GM23338 (cell line): ENCODE results near the gene NLGN1. TPM values are rescaled to one million over a fixed set of nuclear protein-coding genes. Genes with fewer than 3 reads are reported as not detected.

Experiments used
- ATAC-seq: fragments of 200-7000 bp; cut with Tn5 transposase; 3 replicates; pipeline ENCODE4 v1.9.1; 2020
- DNase-seq: peaks from one replicate; pipeline ENCODE4 v3.0.0-alpha.2; 2015; ENCODE audit warnings: low spot score
- H2AFZ ChIP-seq: fragments of 200-600 bp; sonication (generic); 2 replicates; pipeline ENCODE4 v1.8.0; 2016; ENCODE audit warnings: antibody characterized with exemption, mild to moderate bottlenecking, moderate library complexity
- H3F3A ChIP-seq: fragments of 200-600 bp; sonication (generic); replicated peaks from 2 replicates; pipeline ENCODE4 v1.8.0; 2017; ENCODE audit warnings: antibody characterized with exemption, mixed run types, low read depth
- H3K27ac ChIP-seq: fragments of 200-600 bp; sonication (generic); 2 replicates; pipeline ENCODE4 v1.6.1; 2016; ENCODE audit warnings: low read depth
- H3K27me3 ChIP-seq: fragments of 200-600 bp; sonication (generic); 2 replicates; pipeline ENCODE4 v1.8.0; 2016; ENCODE audit warnings: mild to moderate bottlenecking, mixed run types, moderate library complexity; ENCODE audit not compliant: insufficient read depth
- H3K36me3 ChIP-seq: fragments of 200-600 bp; sonication (generic); 2 replicates; pipeline ENCODE4 v1.8.0; 2016; ENCODE audit warnings: mild to moderate bottlenecking; ENCODE audit not compliant: insufficient read depth
- H3K4me1 ChIP-seq: fragments of 200-600 bp; sonication (generic); 2 replicates; pipeline ENCODE4 v1.8.0; 2016; ENCODE audit warnings: mild to moderate bottlenecking, moderate library complexity; ENCODE audit not compliant: insufficient read depth
- H3K4me2 ChIP-seq: fragments of 200-600 bp; sonication (generic); 2 replicates; pipeline ENCODE4 v1.7.1; 2017; ENCODE audit warnings: mixed run types
- H3K4me3 ChIP-seq: fragments of 200-600 bp; sonication (generic); 2 replicates; pipeline ENCODE4 v1.6.1; 2016; ENCODE audit warnings: mixed run types
- H3K79me2 ChIP-seq: fragments of 200-600 bp; sonication (generic); replicated peaks from 2 replicates; pipeline ENCODE4 v1.8.0; 2017; ENCODE audit warnings: mild to moderate bottlenecking; ENCODE audit not compliant: insufficient read depth
- H3K9me2 ChIP-seq: fragments of 200-600 bp; sonication (generic); 2 replicates; pipeline ENCODE4 v1.8.0; 2017; ENCODE audit not compliant: insufficient read depth
- H4K20me1 ChIP-seq: fragments of 200-600 bp; sonication (generic); replicated peaks from 2 replicates; pipeline ENCODE4 v1.8.0; 2017; ENCODE audit warnings: mild to moderate bottlenecking; ENCODE audit not compliant: insufficient read depth
- H3K27ac Mint-ChIP-seq: 2 replicates; pipeline ENCODE4 v1.8.0; 2020; ENCODE audit warnings: inconsistent platforms, mild to moderate bottlenecking, moderate library complexity, mixed read lengths
- H3K27me3 Mint-ChIP-seq: 3 replicates; pipeline ENCODE4 v1.8.0; 2022; ENCODE audit warnings: low read depth, mild to moderate bottlenecking, moderate library complexity, mixed read lengths, inconsistent platforms; ENCODE audit not compliant: insufficient read depth, poor library complexity
- H3K36me3 Mint-ChIP-seq: 3 replicates; pipeline ENCODE4 v1.8.0; 2021; ENCODE audit warnings: low read depth, mild to moderate bottlenecking, inconsistent platforms, moderate library complexity, mixed read lengths
- H3K4me1 Mint-ChIP-seq: 3 replicates; pipeline ENCODE4 v1.8.0; 2020; ENCODE audit warnings: mild to moderate bottlenecking, inconsistent platforms, mixed read lengths
- H3K4me3 Mint-ChIP-seq: 3 replicates; pipeline ENCODE4 v1.8.0; 2021; ENCODE audit warnings: moderate library complexity, mild to moderate bottlenecking, inconsistent platforms, mixed read lengths
- H3K9me3 Mint-ChIP-seq: 3 replicates; pipeline ENCODE4 v1.8.0; 2020; ENCODE audit warnings: moderate library complexity, mild to moderate bottlenecking, inconsistent platforms, mixed read lengths
- CREB1 ChIP-seq: fragments of 250-450 bp; sonication (Bioruptor Pico); IDR thresholded peaks from 2 replicates; pipeline ENCODE4 v1.5.0; 2020; ENCODE audit warnings: low read depth, mild to moderate bottlenecking, moderate library complexity
- EZH2 ChIP-seq: fragments of 200-600 bp; sonication (generic); IDR thresholded peaks from one replicate; pipeline ENCODE4 v1.8.0; 2017; ENCODE audit warnings: antibody characterized with exemption, mild to moderate bottlenecking, low read depth; ENCODE audit not compliant: unreplicated experiment
- EZH2phosphoT487 ChIP-seq: fragments of 200-600 bp; sonication (generic); IDR thresholded peaks from one replicate; pipeline ENCODE4 v1.8.1; 2018; ENCODE audit warnings: antibody characterized with exemption; ENCODE audit not compliant: unreplicated experiment
- JUNB ChIP-seq: IDR thresholded peaks from one replicate; pipeline ENCODE4 v1.6.1; 2016; ENCODE audit warnings: antibody characterized with exemption; ENCODE audit not compliant: unreplicated experiment
- NANOG ChIP-seq: IDR thresholded peaks from 2 replicates; pipeline ENCODE4 v1.6.1; 2016; ENCODE audit warnings: antibody characterized with exemption, borderline replicate concordance
- POLR2AphosphoS5 ChIP-seq: IDR thresholded peaks from 2 replicates; pipeline ENCODE4 v1.6.1; 2016; ENCODE audit warnings: antibody characterized with exemption, low read depth
- STAT1 ChIP-seq: IDR thresholded peaks from one replicate; pipeline ENCODE4 v1.6.1; 2016; ENCODE audit warnings: antibody characterized with exemption; ENCODE audit not compliant: unreplicated experiment
- ZNF331 ChIP-seq: fragments of 250-450 bp; sonication (Bioruptor Pico); IDR thresholded peaks from 2 replicates; pipeline ENCODE4 v1.5.0; 2020; ENCODE audit warnings: low read depth, mild to moderate bottlenecking, moderate library complexity
- polyA plus RNA-seq: library from polyadenylated mRNA; unstranded; fragments of >200 nt; fragmentation: Nextera tagmentation; extraction: Ambion mirVana; gene quantifications from 2 replicates; pipeline ENCODE4 v1.2.1, GENCODE V29; 2016
- total RNA-seq: library from RNA; depleted of rRNA; stranded (reverse); fragments of >200 nt; shearing (Covaris generic); gene quantifications from 2 replicates; pipeline ENCODE4 v1.2.3, GENCODE V29; 2014
- TF ChIP-seq, protein P1 (sequence below): IDR thresholded peaks from 2 replicates; pipeline ENCODE4 v1.6.1; 2016; ENCODE audit warnings: antibody characterized with exemption
- TF ChIP-seq, protein P2 (sequence below): IDR thresholded peaks from one replicate; pipeline ENCODE4 v1.6.1; 2018; ENCODE audit warnings: antibody characterized with exemption; ENCODE audit not compliant: unreplicated experiment
- TF ChIP-seq, protein P3 (sequence below), 2 experiments: fragments of 200-600 bp in 1 of 2; sonication (generic) in 1 of 2; conservative IDR thresholded peaks; 2 replicates each; pipeline versions ENCODE4 v1.5.1 to v1.6.1; 2016 to 2017; ENCODE audit warnings: antibody characterized with exemption in 2 of 2, low read depth in 2 of 2, mild to moderate bottlenecking in 2 of 2, moderate library complexity in 1 of 2
- TF ChIP-seq, protein P4 (sequence below): fragments of 250-450 bp; sonication (Bioruptor Pico); IDR thresholded peaks from 2 replicates; pipeline ENCODE4 v1.5.0; 2020; ENCODE audit warnings: mild to moderate bottlenecking, moderate library complexity

NLGN1 gene
- total and polyA plus RNA-seq, 2 experiments from 2014 or later, result 6.5 to 18.6 TPM

DNA sequence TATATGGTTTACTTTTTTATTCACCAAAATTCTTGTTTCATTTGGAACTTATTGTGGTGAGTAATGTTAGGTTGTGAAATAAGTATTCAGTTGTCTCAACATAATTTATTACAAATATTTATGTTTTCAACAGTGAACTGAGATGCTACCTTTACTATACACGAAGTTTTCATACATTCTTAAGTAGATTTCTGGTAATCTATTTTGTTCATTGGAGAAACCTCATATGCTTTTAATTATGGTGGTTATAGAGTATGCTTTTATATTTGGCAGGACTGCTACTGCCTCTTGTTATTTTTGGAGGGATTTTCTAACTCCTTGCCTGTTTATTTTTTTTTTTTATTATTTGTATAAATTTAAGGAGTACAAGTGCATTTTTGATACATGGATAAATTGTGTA, 253.1 kb downstream of the NLGN1 start (continued):
- TF ChIP-seq, protein P1, sequence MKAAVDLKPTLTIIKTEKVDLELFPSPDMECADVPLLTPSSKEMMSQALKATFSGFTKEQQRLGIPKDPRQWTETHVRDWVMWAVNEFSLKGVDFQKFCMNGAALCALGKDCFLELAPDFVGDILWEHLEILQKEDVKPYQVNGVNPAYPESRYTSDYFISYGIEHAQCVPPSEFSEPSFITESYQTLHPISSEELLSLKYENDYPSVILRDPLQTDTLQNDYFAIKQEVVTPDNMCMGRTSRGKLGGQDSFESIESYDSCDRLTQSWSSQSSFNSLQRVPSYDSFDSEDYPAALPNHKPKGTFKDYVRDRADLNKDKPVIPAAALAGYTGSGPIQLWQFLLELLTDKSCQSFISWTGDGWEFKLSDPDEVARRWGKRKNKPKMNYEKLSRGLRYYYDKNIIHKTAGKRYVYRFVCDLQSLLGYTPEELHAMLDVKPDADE, result no peak

DNA sequence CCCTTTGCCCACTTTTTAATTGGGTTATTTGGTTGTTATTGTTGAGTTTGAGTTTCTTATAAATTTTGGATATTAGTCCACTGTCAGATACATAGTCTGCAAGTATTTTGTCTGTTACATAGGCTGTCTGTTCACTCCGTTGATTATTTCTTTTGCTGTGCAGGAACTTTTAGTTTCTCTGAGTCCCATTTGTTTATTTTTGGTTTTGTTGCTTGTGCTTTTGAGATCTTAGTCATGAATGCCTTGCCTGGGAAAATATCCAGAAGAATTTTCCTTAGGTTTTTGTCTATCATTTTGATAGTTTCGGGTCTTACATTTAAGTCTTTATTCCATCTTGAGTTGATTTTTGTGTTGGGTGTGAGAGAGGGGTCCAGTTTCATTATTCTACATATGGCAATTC, 254.5 kb downstream of the NLGN1 start:
- no peak overlapping the region for H2AFZ ChIP-seq
- no peaks in the 10 kb centered on the region for H3K79me2 ChIP-seq
- no peaks in the 10 kb centered on the region for H4K20me1 ChIP-seq
- no peak overlapping the region for H3K4me3 ChIP-seq
- Mint-ChIP-seq H3K27me3 (no peaks in the 10 kb centered on the region), H3K27ac (no peak overlapping the region), H3K9me3 (no peaks in the 10 kb centered on the region), H3K36me3 (no peaks in the 10 kb centered on the region), H3K4me3 (no peak overlapping the region), H3K4me1 (peaks cover 16% of the 10 kb centered on the region; the same call in 2 of the 3 replicates)
- no peaks in the 10 kb centered on the region for H3K36me3 ChIP-seq
- H3K27me3 ChIP-seq, result no peaks in the 10 kb centered on the region
- peaks cover 5% of the 10 kb centered on the region for H3K4me1 ChIP-seq
- H3K9me2 ChIP-seq, result no peaks in the 10 kb centered on the region
- H3K27ac ChIP-seq, result no peak overlapping the region
- no peak overlapping the region for H3K4me2 ChIP-seq
- no peak for ATAC-seq
- DNase-seq, result no peak
- H3F3A ChIP-seq, result no peaks in the 10 kb centered on the region
- no peak for TF ChIP-seq CREB1 (CRISPR knock-in tag)
- no peak for TF ChIP-seq NANOG
- TF ChIP-seq EZH2, result no peak
- no peak for TF ChIP-seq JUNB
- no peak for TF ChIP-seq STAT1
- TF ChIP-seq, protein P1, result no peak
- TF ChIP-seq, protein P2, sequence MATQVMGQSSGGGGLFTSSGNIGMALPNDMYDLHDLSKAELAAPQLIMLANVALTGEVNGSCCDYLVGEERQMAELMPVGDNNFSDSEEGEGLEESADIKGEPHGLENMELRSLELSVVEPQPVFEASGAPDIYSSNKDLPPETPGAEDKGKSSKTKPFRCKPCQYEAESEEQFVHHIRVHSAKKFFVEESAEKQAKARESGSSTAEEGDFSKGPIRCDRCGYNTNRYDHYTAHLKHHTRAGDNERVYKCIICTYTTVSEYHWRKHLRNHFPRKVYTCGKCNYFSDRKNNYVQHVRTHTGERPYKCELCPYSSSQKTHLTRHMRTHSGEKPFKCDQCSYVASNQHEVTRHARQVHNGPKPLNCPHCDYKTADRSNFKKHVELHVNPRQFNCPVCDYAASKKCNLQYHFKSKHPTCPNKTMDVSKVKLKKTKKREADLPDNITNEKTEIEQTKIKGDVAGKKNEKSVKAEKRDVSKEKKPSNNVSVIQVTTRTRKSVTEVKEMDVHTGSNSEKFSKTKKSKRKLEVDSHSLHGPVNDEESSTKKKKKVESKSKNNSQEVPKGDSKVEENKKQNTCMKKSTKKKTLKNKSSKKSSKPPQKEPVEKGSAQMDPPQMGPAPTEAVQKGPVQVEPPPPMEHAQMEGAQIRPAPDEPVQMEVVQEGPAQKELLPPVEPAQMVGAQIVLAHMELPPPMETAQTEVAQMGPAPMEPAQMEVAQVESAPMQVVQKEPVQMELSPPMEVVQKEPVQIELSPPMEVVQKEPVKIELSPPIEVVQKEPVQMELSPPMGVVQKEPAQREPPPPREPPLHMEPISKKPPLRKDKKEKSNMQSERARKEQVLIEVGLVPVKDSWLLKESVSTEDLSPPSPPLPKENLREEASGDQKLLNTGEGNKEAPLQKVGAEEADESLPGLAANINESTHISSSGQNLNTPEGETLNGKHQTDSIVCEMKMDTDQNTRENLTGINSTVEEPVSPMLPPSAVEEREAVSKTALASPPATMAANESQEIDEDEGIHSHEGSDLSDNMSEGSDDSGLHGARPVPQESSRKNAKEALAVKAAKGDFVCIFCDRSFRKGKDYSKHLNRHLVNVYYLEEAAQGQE, result no peak
- TF ChIP-seq, protein P3, sequence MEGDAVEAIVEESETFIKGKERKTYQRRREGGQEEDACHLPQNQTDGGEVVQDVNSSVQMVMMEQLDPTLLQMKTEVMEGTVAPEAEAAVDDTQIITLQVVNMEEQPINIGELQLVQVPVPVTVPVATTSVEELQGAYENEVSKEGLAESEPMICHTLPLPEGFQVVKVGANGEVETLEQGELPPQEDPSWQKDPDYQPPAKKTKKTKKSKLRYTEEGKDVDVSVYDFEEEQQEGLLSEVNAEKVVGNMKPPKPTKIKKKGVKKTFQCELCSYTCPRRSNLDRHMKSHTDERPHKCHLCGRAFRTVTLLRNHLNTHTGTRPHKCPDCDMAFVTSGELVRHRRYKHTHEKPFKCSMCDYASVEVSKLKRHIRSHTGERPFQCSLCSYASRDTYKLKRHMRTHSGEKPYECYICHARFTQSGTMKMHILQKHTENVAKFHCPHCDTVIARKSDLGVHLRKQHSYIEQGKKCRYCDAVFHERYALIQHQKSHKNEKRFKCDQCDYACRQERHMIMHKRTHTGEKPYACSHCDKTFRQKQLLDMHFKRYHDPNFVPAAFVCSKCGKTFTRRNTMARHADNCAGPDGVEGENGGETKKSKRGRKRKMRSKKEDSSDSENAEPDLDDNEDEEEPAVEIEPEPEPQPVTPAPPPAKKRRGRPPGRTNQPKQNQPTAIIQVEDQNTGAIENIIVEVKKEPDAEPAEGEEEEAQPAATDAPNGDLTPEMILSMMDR (conservative IDR thresholded peaks at IDR 0.05; ENCODE audit: low read depth in 2 of 2), result no peak
- TF ChIP-seq ZNF331, result no peak
- no peak for TF ChIP-seq EZH2phosphoT487
- TF ChIP-seq, protein P4, sequence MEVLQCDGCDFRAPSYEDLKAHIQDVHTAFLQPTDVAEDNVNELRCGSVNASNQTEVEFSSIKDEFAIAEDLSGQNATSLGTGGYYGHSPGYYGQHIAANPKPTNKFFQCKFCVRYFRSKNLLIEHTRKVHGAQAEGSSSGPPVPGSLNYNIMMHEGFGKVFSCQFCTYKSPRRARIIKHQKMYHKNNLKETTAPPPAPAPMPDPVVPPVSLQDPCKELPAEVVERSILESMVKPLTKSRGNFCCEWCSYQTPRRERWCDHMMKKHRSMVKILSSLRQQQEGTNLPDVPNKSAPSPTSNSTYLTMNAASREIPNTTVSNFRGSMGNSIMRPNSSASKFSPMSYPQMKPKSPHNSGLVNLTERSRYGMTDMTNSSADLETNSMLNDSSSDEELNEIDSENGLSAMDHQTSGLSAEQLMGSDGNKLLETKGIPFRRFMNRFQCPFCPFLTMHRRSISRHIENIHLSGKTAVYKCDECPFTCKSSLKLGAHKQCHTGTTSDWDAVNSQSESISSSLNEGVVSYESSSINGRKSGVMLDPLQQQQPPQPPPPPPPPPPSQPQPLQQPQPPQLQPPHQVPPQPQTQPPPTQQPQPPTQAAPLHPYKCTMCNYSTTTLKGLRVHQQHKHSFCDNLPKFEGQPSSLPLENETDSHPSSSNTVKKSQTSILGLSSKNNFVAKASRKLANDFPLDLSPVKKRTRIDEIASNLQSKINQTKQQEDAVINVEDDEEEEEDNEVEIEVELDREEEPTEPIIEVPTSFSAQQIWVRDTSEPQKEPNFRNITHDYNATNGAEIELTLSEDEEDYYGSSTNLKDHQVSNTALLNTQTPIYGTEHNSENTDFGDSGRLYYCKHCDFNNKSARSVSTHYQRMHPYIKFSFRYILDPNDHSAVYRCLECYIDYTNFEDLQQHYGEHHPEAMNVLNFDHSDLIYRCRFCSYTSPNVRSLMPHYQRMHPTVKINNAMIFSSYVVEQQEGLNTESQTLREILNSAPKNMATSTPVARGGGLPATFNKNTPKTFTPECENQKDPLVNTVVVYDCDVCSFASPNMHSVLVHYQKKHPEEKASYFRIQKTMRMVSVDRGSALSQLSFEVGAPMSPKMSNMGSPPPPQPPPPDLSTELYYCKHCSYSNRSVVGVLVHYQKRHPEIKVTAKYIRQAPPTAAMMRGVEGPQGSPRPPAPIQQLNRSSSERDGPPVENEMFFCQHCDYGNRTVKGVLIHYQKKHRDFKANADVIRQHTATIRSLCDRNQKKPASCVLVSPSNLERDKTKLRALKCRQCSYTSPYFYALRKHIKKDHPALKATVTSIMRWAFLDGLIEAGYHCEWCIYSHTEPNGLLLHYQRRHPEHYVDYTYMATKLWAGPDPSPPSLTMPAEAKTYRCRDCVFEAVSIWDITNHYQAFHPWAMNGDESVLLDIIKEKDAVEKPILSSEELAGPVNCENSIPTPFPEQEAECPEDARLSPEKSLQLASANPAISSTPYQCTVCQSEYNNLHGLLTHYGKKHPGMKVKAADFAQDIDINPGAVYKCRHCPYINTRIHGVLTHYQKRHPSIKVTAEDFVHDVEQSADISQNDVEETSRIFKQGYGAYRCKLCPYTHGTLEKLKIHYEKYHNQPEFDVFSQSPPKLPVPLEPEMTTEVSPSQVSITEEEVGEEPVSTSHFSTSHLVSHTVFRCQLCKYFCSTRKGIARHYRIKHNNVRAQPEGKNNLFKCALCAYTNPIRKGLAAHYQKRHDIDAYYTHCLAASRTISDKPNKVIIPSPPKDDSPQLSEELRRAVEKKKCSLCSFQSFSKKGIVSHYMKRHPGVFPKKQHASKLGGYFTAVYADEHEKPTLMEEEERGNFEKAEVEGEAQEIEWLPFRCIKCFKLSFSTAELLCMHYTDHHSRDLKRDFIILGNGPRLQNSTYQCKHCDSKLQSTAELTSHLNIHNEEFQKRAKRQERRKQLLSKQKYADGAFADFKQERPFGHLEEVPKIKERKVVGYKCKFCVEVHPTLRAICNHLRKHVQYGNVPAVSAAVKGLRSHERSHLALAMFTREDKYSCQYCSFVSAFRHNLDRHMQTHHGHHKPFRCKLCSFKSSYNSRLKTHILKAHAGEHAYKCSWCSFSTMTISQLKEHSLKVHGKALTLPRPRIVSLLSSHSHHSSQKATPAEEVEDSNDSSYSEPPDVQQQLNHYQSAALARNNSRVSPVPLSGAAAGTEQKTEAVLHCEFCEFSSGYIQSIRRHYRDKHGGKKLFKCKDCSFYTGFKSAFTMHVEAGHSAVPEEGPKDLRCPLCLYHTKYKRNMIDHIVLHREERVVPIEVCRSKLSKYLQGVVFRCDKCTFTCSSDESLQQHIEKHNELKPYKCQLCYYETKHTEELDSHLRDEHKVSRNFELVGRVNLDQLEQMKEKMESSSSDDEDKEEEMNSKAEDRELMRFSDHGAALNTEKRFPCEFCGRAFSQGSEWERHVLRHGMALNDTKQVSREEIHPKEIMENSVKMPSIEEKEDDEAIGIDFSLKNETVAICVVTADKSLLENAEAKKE, result no peak
- no peak for TF ChIP-seq POLR2AphosphoS5
